ENCODE results near the gene MMP2.

Gene MMP2

DNA sequence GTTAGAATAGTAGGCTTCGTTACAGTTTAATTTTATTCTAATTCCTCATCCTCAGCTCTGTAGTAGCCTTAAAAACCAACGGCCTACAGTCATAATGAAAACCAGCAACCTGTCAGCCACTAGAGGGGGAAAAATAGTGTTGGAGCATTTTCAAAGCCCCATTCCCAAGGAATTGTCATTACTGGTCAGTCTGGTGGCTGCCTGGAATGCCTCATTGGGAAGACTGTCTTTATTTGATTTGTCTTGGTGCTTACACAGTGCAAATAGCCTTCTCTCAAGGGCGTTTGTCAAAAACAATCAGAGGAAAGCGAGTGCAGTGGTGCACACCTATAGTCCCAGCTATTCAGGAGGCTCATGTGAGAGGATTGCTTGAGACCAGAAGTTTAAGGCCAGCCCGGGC lies 34.6 kb downstream of the MMP2 start:
- H3K27ac ChIP-seq, result no peak overlapping the region
- no peak for TF ChIP-seq CTCF (conservative IDR thresholded peaks at IDR 0.05; ENCODE audit: low read depth)
- POLR2A ChIA-PET (ENCODE audit: low non-redundant PET), result no interaction called here
- CTCF ChIA-PET, result no interaction called here
- no peak for DNase-seq (ENCODE audit: low spot score)

DNA sequence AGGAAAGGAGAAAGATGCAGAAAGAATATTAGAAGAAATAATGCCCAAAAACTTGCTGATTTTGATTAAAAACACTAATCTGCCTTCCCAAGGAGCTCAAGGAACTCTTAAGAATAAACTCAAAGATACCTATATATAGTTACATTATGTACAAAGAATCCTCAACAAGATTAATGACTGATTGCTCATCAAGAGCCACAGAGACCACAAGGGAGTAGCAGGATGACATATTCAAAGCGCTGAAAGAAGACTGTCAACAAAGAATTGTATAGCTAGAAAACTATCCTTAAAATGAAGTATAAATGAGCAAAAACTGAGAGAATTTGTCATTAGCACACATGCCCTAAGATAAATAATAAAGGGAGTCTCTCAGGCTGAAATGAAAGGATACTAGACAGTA lies 36.1 kb downstream of the MMP2 start:
- H3K27ac ChIP-seq, result no peak overlapping the region
- no peak for TF ChIP-seq CTCF (conservative IDR thresholded peaks at IDR 0.05; ENCODE audit: low read depth)
- ChIA-PET CTCF (no interaction called here), POLR2A (ENCODE audit: low non-redundant PET) (no interaction called here)
- DNase-seq (ENCODE audit: low spot score), result no peak

DNA sequence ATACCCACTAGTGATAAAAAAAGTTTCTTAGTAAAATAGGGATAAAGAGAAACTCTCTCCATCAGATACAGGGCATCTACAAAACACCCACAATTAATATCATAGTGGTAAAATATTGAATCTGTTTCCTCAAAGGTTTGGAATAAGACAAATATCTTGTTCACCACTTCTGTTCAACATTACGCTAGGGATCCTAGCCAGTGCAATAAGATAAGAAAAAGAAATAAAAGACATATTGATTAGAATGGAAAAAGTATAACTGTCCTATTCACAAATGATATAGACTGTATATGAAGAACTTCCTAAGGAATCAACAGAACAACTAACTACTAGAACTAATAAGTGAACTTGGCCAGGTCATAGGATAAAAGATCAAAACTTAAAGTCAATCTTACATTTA lies 42.8 kb downstream of the MMP2 start:
- POLR2A ChIA-PET (ENCODE audit: low non-redundant PET), result no interaction called here
- DNase-seq (ENCODE audit: low spot score), result no peak
- CTCF ChIA-PET, result no interaction called here
- no peak overlapping the region for H3K27ac ChIP-seq
- TF ChIP-seq CTCF (conservative IDR thresholded peaks at IDR 0.05; ENCODE audit: low read depth), result no peak

GRCh38 chr16:55526441-55526840 lies 47.4 kb downstream of the MMP2 start:
- ChIA-PET CTCF (no interaction called here), POLR2A (ENCODE audit: low non-redundant PET) (no interaction called here)
- DNase-seq (ENCODE audit: low spot score), result no peak
- TF ChIP-seq CTCF (conservative IDR thresholded peaks at IDR 0.05; ENCODE audit: low read depth), result no peak
- H3K27ac ChIP-seq, result no peak overlapping the region

- no peak overlapping the region for H3K27ac ChIP-seq
- ChIA-PET CTCF (interaction anchor here (1.4 kb wide), 1 partner anchor 63 kb away, joined by 5 read pairs; no protein-coding TSS in a partner anchor), POLR2A (ENCODE audit: low non-redundant PET) (no interaction called here)
- DNase-seq (ENCODE audit: low spot score), result no peak
- TF ChIP-seq CTCF (conservative IDR thresholded peaks at IDR 0.05; ENCODE audit: low read depth), result no peak
Observed at GRCh38 chr16:55527885-55528284, 48.9 kb downstream of the MMP2 start.

DNA sequence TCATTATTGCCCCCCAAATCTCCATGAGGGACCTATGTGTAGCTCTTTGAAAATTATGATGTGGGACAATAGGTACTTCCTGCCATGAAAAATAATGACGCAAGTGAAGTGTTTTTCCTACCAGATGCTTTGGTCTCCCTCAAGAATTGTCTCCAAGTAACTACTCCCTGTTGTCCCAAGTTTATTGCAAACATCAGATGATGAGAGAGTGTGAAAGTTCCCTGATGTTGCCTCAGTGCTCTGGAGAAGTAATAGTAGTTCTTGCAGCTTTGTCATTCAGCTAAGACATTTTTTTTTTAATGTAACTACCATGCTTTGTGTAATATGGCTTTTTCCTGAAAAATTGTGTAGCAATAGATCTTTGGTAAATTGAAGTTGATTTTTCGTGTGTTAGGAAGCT lies 50.0 kb downstream of the MMP2 start:
- no peak overlapping the region for H3K27ac ChIP-seq
- no peak for TF ChIP-seq CTCF (conservative IDR thresholded peaks at IDR 0.05; ENCODE audit: low read depth)
- ChIA-PET POLR2A (ENCODE audit: low non-redundant PET) (no interaction called here), CTCF (no interaction called here)
- no peak for DNase-seq (ENCODE audit: low spot score)

- POLR2A ChIA-PET (ENCODE audit: low non-redundant PET), result no interaction called here
- CTCF ChIA-PET, result interaction anchor here (0.6 kb wide), 1 partner anchor 94 kb away, joined by 3 read pairs; no protein-coding TSS in a partner anchor
- no peak for DNase-seq (ENCODE audit: low spot score)
- H3K27ac ChIP-seq, result no peak overlapping the region
- TF ChIP-seq CTCF (conservative IDR thresholded peaks at IDR 0.05; ENCODE audit: low read depth), result no peak
Observed at GRCh38 chr16:55530316-55530856, 51.4 kb downstream of the MMP2 start.
